GM13976 (cell line): Measurements from ENCODE around the gene SLC25A26.
"Not testable (repeated sequence)": the region's sequence is repeated elsewhere in the genome, so short reads cannot be mapped to it uniquely, and the experiment has no call there.

Experiments used
- DNase-seq: peaks from one replicate; pipeline ENCODE4 v3.0.0; 2012; ENCODE audit warnings: low spot score
- CTCF ChIP-seq: IDR thresholded peaks from 2 replicates; pipeline ENCODE4 v1.5.1; 2012; ENCODE audit warnings: borderline replicate concordance, mild to moderate bottlenecking; ENCODE audit not compliant: insufficient read depth; ENCODE audit errors: extremely low read depth, missing control alignments, control extremely low read depth
- in situ Hi-C: fragments of 300-500 bp; cut with MboI; formaldehyde crosslinking; loops from one replicate; pipeline ENCODE4 v1.12.0; 2022; ENCODE audit warnings: low sequenced_read_pairs, mixed read lengths, inconsistent platforms; ENCODE audit not compliant: unreplicated experiment

The SLC25A26 gene

DNA sequence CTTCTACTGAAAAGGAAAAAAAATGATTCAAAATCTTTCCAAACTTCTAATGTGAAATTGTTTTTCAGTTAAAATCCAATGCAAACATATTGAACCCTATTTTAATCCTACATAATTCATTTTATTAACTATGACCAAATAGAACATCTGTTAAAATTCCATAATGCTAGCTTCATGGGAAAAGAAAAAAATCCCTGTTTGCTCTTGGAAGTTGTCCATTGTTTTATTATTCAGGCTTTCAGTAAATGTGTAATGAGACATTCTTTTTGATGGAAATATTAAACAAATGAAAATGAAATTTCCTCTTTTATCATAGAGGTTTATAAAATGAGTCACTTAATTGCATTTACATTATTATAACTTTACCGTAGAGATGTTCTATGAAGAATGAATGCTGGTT is 49.5 kb downstream of the SLC25A26 start:
- TF ChIP-seq CTCF: no peak
- in situ Hi-C loops: no loop called here
- DNase-seq: no peak

DNA sequence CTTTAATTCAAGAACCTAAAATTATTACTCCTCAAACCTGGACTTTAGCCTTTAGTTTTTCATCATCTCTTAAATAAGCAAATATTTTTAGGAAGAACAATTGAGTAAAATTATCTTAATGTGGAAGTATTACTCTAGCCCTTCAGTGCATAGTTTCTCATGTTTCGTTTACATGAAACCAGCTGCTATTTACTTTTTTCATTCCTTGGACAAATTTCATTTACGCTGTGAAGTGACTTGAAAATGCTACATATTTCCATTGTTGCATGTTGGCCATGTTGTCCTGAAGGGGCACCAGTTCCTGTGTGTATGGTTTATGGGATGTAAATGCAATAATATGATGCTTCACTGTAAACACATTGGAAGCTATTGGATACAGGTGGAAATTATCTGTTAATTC is 49.9 kb downstream of the SLC25A26 start:
- TF ChIP-seq CTCF: no peak
- DNase-seq: no peak
- in situ Hi-C loops: no loop called here

DNA sequence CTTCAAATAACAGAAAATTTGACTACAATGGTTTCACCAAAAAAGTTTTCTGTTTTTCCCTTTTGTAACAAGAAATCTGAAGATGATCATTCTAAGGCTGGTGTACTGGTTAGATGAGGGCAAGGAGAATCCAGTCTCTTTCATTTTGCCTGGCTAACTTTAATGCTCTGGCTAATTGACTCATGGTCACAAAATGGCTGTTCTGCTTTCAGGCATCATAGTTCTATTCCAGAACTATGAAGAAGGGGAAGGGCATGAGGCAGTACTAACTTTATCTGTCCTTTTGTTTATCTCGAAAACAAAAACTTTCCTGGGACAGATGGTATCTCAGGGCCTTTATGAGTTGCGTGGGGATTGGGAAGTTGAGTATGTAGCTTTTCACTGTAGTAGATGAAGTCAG is 50.4 kb downstream of the SLC25A26 start:
- no peak for DNase-seq
- in situ Hi-C loops: no loop called here
- TF ChIP-seq CTCF: no peak

DNA sequence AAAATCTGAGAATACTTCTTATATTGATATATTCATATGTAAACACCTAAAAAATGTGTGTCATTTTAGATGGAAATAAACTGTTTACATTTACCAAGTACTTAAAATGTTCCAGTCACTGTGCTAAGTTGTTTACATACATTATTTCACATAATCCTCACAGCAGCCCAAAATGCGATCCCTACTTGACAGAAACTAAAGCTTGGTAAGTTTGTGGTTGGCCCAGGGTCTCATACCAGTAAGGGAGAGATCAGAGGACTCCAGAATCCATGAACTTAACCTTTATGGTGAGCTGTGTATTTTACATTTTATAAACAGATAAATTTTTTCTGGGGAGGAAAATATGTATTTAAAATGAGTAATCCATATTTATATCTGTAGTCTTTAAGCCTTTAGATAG is 51.2 kb downstream of the SLC25A26 start:
- DNase-seq: no peak
- no peak for TF ChIP-seq CTCF
- in situ Hi-C loops: no loop called here

- in situ Hi-C loops: loop anchor here (5.0 kb wide), 1 partner anchor 542 kb away; no protein-coding TSS in a partner anchor
- DNase-seq: not testable (repeated sequence)
Observed at GRCh38 chr3:66274837-66275236, 54.0 kb downstream of the SLC25A26 start.

DNA sequence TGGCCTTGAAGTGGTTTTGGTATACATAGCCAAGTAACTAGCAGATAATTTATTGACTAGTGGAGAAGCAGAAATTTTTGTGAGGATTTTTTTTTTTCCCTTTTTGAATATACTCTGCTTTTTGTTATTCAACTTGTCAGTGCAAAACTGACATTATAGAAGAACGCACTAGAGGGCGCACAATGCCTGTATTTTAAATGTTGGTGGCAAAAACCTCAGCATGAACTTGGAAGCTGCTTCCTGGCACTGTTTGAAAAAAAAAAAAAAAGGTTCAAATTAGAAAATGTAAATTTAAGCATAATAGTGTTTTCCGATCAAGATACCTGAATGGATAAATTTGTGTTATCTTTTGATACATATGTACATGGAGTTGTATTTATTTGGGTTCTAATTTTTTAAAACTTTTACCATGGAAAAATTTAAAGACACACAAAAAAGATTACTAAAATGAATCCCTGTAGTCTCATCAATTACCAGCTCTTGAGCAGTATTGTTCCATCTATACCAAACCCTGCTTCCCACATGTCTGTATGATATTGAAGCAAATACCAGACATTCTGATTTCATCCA is 56.0 kb downstream of the SLC25A26 start:
- peak; percentile 64 for TF ChIP-seq CTCF
- in situ Hi-C loops: loop anchor here (5.0 kb wide), 1 partner anchor 541 kb away; no protein-coding TSS in a partner anchor
- DNase-seq: peak; percentile 43

GRCh38 chr3:66279168-66279567 is 58.4 kb downstream of the SLC25A26 start:
- in situ Hi-C loops: loop anchor here (5.0 kb wide), 1 partner anchor 538 kb away; no protein-coding TSS in a partner anchor

More at GRCh38 chr3:66279168-66279567, 58.4 kb downstream of the SLC25A26 start:
- TF ChIP-seq CTCF: no peak
- no peak for DNase-seq
